GM18861 (cell line): ENCODE measurements around the gene ABCB6.

Experiments
- ATAC-seq: cut with Tn5 transposase; IDR thresholded peaks from one replicate; pipeline ENCODE4 v1.9.1; 2021; ENCODE audit not compliant: unreplicated experiment

The ABCB6 gene

DNA sequence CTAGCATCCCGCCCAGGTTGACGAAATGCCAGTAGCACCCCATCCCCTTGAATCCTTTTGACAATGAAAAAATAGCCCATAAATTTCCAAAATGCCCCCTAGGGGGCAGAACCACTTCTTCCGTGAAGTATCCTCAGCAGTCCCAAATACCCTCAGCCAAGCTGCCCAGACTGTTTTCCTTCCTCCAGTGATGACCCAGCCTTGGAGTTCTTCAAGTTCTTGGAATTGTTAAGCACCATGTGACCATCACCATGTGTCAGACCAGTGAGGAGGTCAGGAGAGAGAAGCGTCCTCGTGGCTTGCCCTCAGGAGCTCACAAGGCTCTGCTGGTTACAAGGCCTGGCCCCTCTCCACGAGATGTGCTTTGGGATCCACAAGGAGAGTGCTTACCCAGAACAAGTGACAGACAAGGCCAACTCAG is 47.5 kb downstream of the ABCB6 start:
- ATAC-seq = no peak

DNA sequence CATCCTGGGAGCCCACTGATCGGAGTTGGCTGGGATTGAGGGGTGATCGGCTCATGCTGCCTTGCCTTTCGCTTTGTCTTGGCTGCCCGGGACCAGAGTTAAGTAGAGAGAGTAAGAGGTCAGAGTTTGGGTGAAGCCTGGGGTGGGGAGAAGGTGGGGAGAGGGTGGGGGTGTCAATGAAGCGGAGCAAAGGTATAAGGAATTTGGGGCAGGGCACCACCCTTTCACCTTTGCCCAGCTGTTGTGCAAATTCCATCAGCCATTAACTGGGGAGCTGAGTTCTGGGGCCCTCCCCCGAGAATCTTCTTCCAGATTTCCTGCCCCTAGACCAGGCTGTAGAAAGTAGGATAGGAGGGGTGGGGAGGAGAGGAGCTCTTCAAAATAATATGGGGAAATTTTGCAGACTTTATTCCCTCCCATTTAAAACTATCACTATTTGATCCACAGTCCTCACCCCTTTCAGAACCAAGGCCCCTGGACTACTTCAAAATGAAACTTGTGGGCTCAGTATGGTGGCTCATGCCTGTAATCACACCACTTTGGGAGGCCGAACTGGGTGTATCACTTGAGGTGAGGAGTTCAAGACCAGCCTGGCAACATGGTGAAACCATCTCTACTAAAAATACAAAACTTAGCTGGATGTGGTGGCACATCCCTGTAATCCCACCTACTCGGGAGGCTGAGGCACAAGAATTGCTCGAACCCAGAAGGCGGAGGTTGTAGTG is 48.7 kb downstream of the ABCB6 start, which contains the start of gene SLC23A3:
Gene SLC23A3, minus strand, starts transcription at position 100 of the 725 bp plus-strand sequence. Its CDS starts 45 bp downstream, at position 55.
- no peak for ATAC-seq

DNA sequence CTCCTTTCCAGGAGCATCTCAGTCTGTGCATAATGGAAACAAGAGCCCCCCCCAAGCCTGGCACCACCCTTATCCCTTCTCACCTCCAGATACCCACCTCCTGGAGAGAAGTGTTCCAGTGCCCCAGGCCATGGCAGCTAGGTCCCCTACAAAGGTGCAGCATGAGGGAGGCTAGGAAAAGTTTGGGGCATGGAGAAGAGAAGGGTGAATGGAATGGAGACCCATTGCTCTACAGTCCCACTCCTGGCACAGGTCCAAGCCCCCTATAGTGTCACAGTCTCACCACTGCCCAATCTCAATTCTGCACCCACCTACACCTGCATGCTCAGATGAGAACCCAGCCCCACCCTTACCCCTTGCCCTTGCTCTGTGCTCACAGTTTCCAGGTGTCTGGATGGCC is 49.8 kb downstream of the ABCB6 start:
- no peak for ATAC-seq

DNA sequence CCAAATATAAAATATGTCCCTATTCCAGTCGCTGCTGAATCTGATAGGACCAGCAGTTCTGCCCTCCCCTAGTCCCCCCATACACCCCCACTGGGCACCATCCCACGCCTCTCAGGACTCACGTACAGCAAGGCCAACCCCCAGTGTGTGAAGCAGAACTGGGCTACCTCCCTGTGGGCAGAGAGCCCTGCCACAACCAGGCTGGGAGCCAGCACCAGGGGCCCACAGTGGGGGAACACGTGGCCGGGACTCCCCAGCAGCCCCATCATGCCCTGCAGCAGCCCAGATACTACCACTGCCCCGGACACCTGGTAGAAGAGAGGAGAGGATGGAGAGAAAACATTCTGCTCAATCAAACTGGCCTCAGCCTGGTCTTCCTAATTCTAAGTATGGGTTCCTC is 50.2 kb downstream of the ABCB6 start:
- ATAC-seq = no peak

DNA sequence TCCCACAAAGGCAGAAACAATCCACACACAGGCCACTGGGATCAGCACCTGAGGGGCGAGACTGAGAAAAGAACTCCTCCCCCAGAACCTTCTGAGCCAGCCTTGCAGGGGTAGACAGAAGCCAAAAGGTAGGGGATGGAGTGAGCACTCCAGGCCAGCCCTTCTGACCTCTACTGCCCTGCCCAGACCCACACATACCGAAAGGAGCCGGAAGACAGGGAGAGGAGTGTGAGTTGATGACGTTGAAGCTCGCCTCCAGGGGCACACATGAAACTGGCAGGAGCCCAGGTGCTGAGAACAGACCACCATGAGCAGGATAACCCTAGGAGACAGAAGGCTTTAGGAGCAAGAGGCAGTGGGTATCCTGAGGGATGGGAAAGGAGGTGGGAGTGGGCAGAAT is 50.8 kb downstream of the ABCB6 start:
- no peak for ATAC-seq

DNA sequence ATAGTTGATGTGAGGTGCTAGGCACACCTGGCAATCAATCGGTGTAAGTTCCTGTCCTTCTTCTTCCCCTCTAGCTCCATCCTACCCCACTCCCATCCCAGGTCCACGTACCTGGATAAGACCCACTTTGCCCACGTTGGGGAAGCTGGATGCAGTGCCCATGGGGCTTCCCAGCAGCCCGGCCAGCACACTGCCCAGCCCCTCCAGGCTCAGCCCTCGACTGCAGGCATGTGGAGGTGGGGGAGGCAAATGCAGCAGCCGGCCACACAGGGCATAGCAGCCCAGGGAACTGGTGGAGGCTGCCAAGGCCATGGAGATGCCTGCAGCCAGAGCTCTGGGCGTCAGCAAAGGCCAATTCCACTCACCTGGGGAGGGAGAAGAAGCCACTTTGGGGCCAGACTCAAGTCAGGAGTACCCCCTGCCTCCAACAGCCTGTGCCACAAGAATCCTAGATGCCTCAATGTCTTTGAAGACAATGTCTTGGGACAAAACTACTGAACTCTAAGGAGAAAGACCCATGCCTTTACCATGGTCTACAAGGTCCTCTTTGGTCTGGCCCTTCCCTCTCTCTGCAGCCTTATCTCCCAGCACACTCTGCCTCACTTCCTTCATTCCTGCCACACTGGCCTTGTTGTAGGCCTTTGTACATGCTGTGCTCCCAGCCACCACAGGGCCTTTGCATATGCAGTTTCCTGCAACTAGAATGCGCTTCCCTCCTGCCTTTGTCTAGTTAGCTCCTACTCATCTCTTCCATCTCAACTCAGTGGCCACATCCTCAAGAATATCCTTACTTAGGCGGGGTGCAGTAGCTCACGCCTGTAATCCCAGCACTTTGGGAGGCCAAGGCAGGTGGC is 53.5 kb downstream of the ABCB6 start:
- no peak for ATAC-seq

DNA sequence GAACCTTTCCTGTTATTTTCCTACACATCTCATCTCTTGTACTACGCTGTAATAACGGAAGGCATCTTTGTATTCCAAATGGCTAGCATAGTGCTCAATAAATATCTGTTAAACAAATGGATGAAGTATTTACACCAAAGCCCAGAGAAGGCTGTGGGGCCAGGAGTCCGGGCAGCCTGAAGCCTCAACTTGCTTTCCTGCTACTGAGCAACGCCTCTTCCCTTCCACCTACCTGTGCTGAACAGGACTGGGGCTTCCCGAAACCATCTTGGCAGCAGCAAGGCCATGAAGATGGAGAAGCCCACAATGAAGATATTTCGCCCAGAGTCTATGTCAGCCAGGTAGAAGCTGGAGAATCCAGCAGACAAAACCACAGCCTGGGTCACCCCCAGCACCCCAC is 55.6 kb downstream of the ABCB6 start:
- no peak for ATAC-seq

DNA sequence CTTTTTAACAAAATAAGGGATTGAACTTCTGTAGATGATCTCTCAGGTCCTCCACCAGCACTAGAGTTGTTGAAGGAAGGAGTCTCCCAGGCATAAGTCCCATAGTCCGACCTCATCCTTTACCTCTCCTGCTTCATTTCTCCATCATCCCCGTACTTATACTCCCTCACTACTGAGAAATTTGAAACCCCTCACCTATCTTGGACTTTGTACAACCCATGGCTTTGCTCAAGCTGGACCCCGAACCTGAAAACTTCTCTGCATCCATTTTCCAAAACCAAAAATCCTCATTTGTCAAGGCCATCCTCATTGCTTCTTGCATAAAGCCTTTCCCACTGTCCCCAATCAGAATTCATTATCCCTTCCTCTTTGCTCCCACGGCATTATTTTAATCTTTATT is 57.7 kb downstream of the ABCB6 start:
- ATAC-seq = no peak

DNA sequence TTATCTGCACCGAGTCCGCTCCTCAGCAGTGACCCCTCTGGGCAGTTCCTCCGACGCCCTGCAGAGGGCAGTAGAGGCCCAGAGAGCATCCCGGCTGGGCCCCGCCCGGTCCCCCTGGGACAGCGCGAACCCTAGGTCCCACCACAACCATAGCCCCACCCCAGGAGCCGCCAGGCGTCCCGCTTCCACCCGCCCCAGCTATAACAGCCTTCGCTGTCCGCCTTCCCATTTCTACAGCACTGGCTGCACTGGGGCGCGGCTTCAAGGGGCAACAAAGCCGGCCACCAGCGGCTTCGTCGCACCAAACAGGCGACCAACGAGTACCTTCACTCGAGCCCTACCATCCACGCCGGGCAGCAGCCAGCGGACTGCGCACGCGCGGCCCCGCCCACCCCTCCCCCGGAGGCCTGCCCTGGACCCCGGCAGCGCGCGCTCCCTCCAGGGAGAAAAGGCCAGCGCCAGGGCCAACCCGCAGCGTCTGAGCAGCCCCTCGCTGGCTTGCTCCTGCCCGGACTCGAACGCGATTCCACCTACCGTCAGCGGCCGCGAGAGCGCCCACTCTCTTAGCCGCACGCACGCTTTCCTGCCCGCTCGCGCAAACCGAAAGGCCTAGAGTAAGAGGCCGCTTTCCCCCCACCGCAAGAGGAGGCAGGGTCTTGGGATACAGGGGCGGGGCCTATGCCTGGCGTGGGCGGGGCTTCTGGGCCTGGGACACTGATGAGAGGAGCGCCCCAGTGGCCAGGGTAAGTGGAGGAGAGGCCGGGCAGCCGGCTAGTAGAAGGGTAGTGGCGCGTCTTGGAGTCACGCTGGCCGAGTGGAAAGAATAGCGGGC is 58.4 kb downstream of the ABCB6 start, which contains the start of gene NHEJ1:
Gene NHEJ1, minus strand, starts transcription at position 630 of the 832 bp plus-strand sequence. CDS start 2,453 bp downstream, outside the sequence.
- ATAC-seq = peak; percentile 67
